ENCODE measurements around the gene SLC26A6.

DNA sequence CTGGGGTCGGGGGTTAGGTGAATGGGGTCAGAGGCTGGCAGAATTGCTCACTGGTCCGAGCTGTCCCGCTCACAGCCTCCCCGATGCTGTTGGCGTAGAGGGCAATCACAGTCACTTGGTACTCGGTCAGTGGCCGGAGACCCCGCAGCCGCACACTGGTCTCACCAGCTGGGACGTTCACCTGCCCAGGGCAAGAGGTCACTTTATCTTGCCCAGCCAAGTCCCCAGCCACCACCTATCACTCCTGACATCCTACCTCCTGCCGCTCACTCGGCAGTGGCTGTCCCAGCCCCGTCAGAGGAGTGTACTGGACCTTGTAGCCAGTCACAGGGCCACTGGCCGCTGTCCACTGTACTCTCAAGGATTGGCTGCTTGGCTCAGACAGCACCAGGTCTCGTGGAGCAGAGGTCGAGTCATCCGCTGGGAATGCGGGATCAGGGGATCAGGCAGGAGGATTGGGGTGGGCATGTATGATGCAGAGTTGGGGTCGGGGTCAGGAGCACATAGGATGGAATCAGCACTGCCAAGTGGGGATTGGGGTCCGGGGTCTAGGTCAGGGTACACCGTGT, 42.7 kb downstream of the SLC26A6 start:
- TF ChIP-seq, protein P1, sequence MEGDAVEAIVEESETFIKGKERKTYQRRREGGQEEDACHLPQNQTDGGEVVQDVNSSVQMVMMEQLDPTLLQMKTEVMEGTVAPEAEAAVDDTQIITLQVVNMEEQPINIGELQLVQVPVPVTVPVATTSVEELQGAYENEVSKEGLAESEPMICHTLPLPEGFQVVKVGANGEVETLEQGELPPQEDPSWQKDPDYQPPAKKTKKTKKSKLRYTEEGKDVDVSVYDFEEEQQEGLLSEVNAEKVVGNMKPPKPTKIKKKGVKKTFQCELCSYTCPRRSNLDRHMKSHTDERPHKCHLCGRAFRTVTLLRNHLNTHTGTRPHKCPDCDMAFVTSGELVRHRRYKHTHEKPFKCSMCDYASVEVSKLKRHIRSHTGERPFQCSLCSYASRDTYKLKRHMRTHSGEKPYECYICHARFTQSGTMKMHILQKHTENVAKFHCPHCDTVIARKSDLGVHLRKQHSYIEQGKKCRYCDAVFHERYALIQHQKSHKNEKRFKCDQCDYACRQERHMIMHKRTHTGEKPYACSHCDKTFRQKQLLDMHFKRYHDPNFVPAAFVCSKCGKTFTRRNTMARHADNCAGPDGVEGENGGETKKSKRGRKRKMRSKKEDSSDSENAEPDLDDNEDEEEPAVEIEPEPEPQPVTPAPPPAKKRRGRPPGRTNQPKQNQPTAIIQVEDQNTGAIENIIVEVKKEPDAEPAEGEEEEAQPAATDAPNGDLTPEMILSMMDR (IDR thresholded peaks at IDR 0.05; ENCODE audit: low read depth, low read length, missing input control): no peak
- TF ChIP-seq YY1 (IDR thresholded peaks at IDR 0.05) (no peak), RXRA (IDR thresholded peaks at IDR 0.05) (no peak), RAD21 (IDR thresholded peaks at IDR 0.05) (no peak), JUND (IDR thresholded peaks at IDR 0.05) (no peak), TAF1 (conservative IDR thresholded peaks at IDR 0.05) (no peak), EGR1 (IDR thresholded peaks at IDR 0.05; ENCODE audit: low read depth in 2 of 2) (no peak), GABPA (IDR thresholded peaks at IDR 0.05 in 1 of 2, conservative IDR thresholded peaks at IDR 0.05 in 1 of 2) (no peak), FOXA1 (IDR thresholded peaks at IDR 0.05) (no peak), SP1 (IDR thresholded peaks at IDR 0.05) (no peak)
- TF ChIP-seq, protein P2, sequence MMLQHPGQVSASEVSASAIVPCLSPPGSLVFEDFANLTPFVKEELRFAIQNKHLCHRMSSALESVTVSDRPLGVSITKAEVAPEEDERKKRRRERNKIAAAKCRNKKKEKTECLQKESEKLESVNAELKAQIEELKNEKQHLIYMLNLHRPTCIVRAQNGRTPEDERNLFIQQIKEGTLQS (IDR thresholded peaks at IDR 0.05): no peak
- TF ChIP-seq, protein P3, sequence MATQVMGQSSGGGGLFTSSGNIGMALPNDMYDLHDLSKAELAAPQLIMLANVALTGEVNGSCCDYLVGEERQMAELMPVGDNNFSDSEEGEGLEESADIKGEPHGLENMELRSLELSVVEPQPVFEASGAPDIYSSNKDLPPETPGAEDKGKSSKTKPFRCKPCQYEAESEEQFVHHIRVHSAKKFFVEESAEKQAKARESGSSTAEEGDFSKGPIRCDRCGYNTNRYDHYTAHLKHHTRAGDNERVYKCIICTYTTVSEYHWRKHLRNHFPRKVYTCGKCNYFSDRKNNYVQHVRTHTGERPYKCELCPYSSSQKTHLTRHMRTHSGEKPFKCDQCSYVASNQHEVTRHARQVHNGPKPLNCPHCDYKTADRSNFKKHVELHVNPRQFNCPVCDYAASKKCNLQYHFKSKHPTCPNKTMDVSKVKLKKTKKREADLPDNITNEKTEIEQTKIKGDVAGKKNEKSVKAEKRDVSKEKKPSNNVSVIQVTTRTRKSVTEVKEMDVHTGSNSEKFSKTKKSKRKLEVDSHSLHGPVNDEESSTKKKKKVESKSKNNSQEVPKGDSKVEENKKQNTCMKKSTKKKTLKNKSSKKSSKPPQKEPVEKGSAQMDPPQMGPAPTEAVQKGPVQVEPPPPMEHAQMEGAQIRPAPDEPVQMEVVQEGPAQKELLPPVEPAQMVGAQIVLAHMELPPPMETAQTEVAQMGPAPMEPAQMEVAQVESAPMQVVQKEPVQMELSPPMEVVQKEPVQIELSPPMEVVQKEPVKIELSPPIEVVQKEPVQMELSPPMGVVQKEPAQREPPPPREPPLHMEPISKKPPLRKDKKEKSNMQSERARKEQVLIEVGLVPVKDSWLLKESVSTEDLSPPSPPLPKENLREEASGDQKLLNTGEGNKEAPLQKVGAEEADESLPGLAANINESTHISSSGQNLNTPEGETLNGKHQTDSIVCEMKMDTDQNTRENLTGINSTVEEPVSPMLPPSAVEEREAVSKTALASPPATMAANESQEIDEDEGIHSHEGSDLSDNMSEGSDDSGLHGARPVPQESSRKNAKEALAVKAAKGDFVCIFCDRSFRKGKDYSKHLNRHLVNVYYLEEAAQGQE (IDR thresholded peaks at IDR 0.05): no peak
- TF ChIP-seq, protein P4, sequence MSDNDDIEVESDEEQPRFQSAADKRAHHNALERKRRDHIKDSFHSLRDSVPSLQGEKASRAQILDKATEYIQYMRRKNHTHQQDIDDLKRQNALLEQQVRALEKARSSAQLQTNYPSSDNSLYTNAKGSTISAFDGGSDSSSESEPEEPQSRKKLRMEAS (IDR thresholded peaks at IDR 0.05): no peak
